Suppressor macrophage treated with lipopolysaccharide for 4 hours (primary cell): ENCODE results near the gene MEF2C.
A peak's percentile ranks its signal among the peaks of the same experiment; 100 is the strongest.

Experiments
- DNase-seq: peaks from one replicate; pipeline ENCODE4 v3.0.0-alpha.2; 2020

MEF2C gene

GRCh38 chr5:88685591-88686541 lies 197.1 kb downstream of the MEF2C start:
- no peak for DNase-seq

- DNase-seq = no peak
These were observed 199.4 kb downstream of the MEF2C start for GRCh38 chr5:88683506-88684135.

- DNase-seq = no peak
These were observed 200.1 kb downstream of the MEF2C start for GRCh38 chr5:88682881-88683361.

GRCh38 chr5:88682131-88682530 lies 200.9 kb downstream of the MEF2C start:
- no peak for DNase-seq

GRCh38 chr5:88681211-88681803 lies 201.7 kb downstream of the MEF2C start:
- no peak for DNase-seq

- DNase-seq = peak; percentile 76
These were observed 202.5 kb downstream of the MEF2C start for GRCh38 chr5:88680253-88681132.

GRCh38 chr5:88679638-88680037 lies 203.3 kb downstream of the MEF2C start:
- DNase-seq = no peak

GRCh38 chr5:88678770-88679381 lies 204.1 kb downstream of the MEF2C start:
- no peak for DNase-seq

- DNase-seq = no peak
These were observed 204.8 kb downstream of the MEF2C start for GRCh38 chr5:88677943-88678769.

- DNase-seq = no peak
These were observed 205.5 kb downstream of the MEF2C start for GRCh38 chr5:88677376-88677895.

- DNase-seq = no peak
These were observed 206.2 kb downstream of the MEF2C start for GRCh38 chr5:88676637-88677375.

GRCh38 chr5:88675708-88676636 lies 207.0 kb downstream of the MEF2C start:
- DNase-seq = no peak

- no peak for DNase-seq
These were observed 207.7 kb downstream of the MEF2C start for GRCh38 chr5:88675168-88675707.

GRCh38 chr5:88674356-88675167 lies 208.4 kb downstream of the MEF2C start:
- DNase-seq = no peak

- DNase-seq = no peak
These were observed 209.5 kb downstream of the MEF2C start for GRCh38 chr5:88673253-88674105.

GRCh38 chr5:88672644-88673252 lies 210.2 kb downstream of the MEF2C start:
- no peak for DNase-seq
